ENCODE measurements around the gene NAA25.

The NAA25 gene

GRCh38 chr12:111981987-111982386 is 126.6 kb downstream of the NAA25 start:
- no peak for DNase-seq (ENCODE audit: extremely low read depth in 1 of 2, low read depth in 1 of 2)

DNA sequence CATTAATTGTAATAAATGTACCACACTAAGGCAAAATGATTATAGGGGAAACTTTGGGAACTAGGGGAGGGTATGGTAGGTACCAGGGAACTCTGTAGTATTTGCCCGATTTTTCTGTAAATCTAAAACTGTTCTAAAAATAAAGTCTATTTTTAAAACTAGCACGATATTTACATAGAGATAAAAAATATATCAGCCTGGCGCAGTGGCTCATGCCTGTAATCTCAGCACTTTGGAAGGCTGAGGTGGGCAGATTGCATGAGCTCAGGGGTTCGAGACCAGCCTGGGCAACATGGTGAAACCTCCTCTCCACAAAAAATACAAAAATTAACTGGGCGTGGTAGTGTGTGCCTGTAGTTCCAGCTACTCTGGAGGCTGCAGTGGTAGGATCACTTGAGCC is 128.0 kb downstream of the NAA25 start:
- no peak for DNase-seq (ENCODE audit: extremely low read depth in 1 of 2, low read depth in 1 of 2)

GRCh38 chr12:111978545-111978944 is 130.0 kb downstream of the NAA25 start:
- no peak for DNase-seq (ENCODE audit: extremely low read depth in 1 of 2, low read depth in 1 of 2)

DNA sequence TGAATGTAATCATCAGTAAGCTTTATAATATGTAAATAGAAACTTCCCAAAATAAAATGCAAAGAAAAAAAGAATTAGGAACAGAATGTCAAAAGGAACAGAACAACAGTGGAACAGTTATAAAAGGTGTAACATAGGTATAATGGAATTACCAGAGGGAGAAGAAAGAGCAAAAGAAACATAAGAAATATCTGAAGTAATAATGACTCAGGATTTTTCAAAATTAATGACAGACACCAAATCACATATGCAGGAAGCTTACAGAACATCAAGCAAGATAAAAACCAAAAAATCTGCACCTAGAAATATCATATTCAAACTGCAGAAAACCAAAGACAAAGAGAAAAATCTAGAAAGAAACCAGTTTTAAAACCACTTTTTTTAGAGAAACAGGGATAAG is 131.7 kb downstream of the NAA25 start:
- DNase-seq (ENCODE audit: extremely low read depth in 1 of 2, low read depth in 1 of 2): no peak

All from stimulated activated CD8-positive, alpha-beta memory T cell treated with anti-CD3 and anti-CD28 coated beads, Interleukin-7, amount 100 ng/mL, for 48 hours (primary cell).